IMR-90 (cell line): ENCODE results near the gene ZMIZ1. TPM values are rescaled to one million over a fixed set of nuclear protein-coding genes. Genes with fewer than 3 reads are reported as not detected.
A peak's percentile ranks its signal among the peaks of the same experiment; 100 is the strongest.

ENCODE experiments used
- ATAC-seq: fragments of 200-7000 bp; cut with Tn5 transposase; 2 replicates; pipeline ENCODE4 v1.9.1; 2020; ENCODE audit warnings: low read depth, mild to moderate bottlenecking, moderate library complexity
- BruUV-seq: library from RNA; stranded (reverse); fragments of 400-500 nt; replicated peaks from 2 replicates; lab custom pipeline; 2021; lab: Mats Ljungman, UMichigan
- CTCF ChIA-PET: fragments of 300-600 bp; formaldehyde crosslinking; extraction: SDS; loops from one replicate; lab custom pipeline; 2021; ENCODE audit warnings: antibody characterized with exemption; lab: Yijun Ruan, JAX
- POLR2A ChIA-PET: fragments of 300-600 bp; sonication (Branson Sonifier 250); formaldehyde crosslinking; loops from one replicate; lab custom pipeline; 2022; ENCODE audit warnings: antibody characterized with exemption; ENCODE audit not compliant: unreplicated experiment; lab: Charles Lee
- DNase-seq: peaks from one replicate; pipeline ENCODE4 v3.0.0; 2013
- H2AFZ ChIP-seq: replicated peaks from 2 replicates; pipeline ENCODE3; 2013; ENCODE audit warnings: low read length, mild to moderate bottlenecking; ENCODE audit not compliant: poor library complexity
- H2AK5ac ChIP-seq: 2 replicates; pipeline ENCODE4 v1.6.1; 2013; ENCODE audit warnings: low read depth, low read length, inconsistent platforms
- H2AK9ac ChIP-seq: replicated peaks from 2 replicates; pipeline ENCODE3; 2013; ENCODE audit warnings: mild to moderate bottlenecking, low read depth, low read length, moderate library complexity; ENCODE audit not compliant: poor library complexity
- H2BK120ac ChIP-seq: 2 replicates; pipeline ENCODE4 v1.6.1; 2013; ENCODE audit warnings: low read depth, low read length, inconsistent platforms
- H2BK15ac ChIP-seq: 3 replicates; pipeline ENCODE4 v1.6.1; 2013; ENCODE audit warnings: low read depth, low read length, inconsistent platforms
- H2BK20ac ChIP-seq: 2 replicates; pipeline ENCODE4 v1.6.1; 2013; ENCODE audit warnings: low read depth, mild to moderate bottlenecking, inconsistent platforms, low read length, moderate library complexity
- H2BK5ac ChIP-seq: 2 replicates; pipeline ENCODE4 v1.6.1; 2013; ENCODE audit warnings: mild to moderate bottlenecking, low read depth, low read length, inconsistent platforms; ENCODE audit not compliant: poor library complexity, severe bottlenecking
- H3K14ac ChIP-seq: replicated peaks from 2 replicates; pipeline ENCODE4 v1.6.1; 2013; ENCODE audit warnings: low read depth, low read length, inconsistent platforms
- H3K18ac ChIP-seq: 2 replicates; pipeline ENCODE4 v1.6.1; 2013; ENCODE audit warnings: low read depth, low read length, control low read depth
- H3K23ac ChIP-seq: 2 replicates; pipeline ENCODE4 v1.6.1; 2013; ENCODE audit warnings: low read depth, low read length, inconsistent platforms
- H3K27ac ChIP-seq: 2 replicates; pipeline ENCODE4 v1.5.1; 2013; ENCODE audit warnings: mild to moderate bottlenecking, control low read depth, low read length; ENCODE audit not compliant: insufficient read depth
- H3K27me3 ChIP-seq: 2 replicates; pipeline ENCODE4 v1.6.1; 2013; ENCODE audit warnings: low read length; ENCODE audit not compliant: control insufficient read depth, insufficient read depth
- H3K36me3 ChIP-seq: 2 replicates; pipeline ENCODE4 v1.6.1; 2013; ENCODE audit warnings: low read length, mixed read lengths; ENCODE audit not compliant: control insufficient read depth, insufficient read depth
- H3K4ac ChIP-seq: 2 replicates; pipeline ENCODE4 v1.6.1; 2013; ENCODE audit warnings: low read depth, low read length, inconsistent platforms
- H3K4me1 ChIP-seq: 2 replicates; pipeline ENCODE4 v1.6.1; 2013; ENCODE audit warnings: low read length, mixed read lengths; ENCODE audit not compliant: control insufficient read depth, insufficient read depth
- H3K4me2 ChIP-seq: 2 replicates; pipeline ENCODE4 v1.6.1; 2013; ENCODE audit warnings: low read depth, mild to moderate bottlenecking, control low read depth, low read length, moderate library complexity
- H3K4me3 ChIP-seq: 2 replicates; pipeline ENCODE4 v1.5.1; 2013; ENCODE audit warnings: low read depth, mild to moderate bottlenecking, control low read depth, low read length, moderate library complexity; ENCODE audit not compliant: insufficient read depth
- H3K56ac ChIP-seq: 2 replicates; pipeline ENCODE4 v1.6.1; 2013; ENCODE audit warnings: low read length, inconsistent platforms; ENCODE audit not compliant: insufficient read depth; ENCODE audit errors: extremely low read depth
- H3K79me1 ChIP-seq, 2 experiments: 2 replicates each; pipeline ENCODE4 v1.6.1; 2013; ENCODE audit warnings: low read length in 2 of 2, inconsistent platforms in 1 of 2, low read depth in 1 of 2
- H3K9ac ChIP-seq: 2 replicates; pipeline ENCODE4 v1.6.1; 2013; ENCODE audit warnings: low read depth, low read length, control low read depth
- H3K9me1 ChIP-seq: 2 replicates; pipeline ENCODE4 v1.6.1; 2013; ENCODE audit warnings: low read length, inconsistent platforms; ENCODE audit not compliant: insufficient read depth
- H3K9me3 ChIP-seq: 2 replicates; pipeline ENCODE4 v1.6.1; 2013; ENCODE audit warnings: low read length; ENCODE audit not compliant: control insufficient read depth, insufficient read depth
- H4K20me1 ChIP-seq: 2 replicates; pipeline ENCODE4 v1.6.1; 2013; ENCODE audit warnings: low read length, inconsistent platforms; ENCODE audit not compliant: insufficient read depth
- H4K5ac ChIP-seq: 2 replicates; pipeline ENCODE4 v1.6.1; 2013; ENCODE audit warnings: mild to moderate bottlenecking, low read depth, low read length, control low read depth
- H4K8ac ChIP-seq, 2 experiments: 2 replicates each; pipeline ENCODE4 v1.6.1; 2013; ENCODE audit warnings: low read depth in 2 of 2, low read length in 2 of 2, control low read depth in 1 of 2, inconsistent platforms in 1 of 2
- H4K91ac ChIP-seq: 2 replicates; pipeline ENCODE4 v1.6.1; 2013; ENCODE audit warnings: low read depth, low read length, inconsistent platforms; ENCODE audit not compliant: insufficient read depth
- BHLHE40 ChIP-seq: fragments of 150-350 bp; IDR thresholded peaks from 2 replicates; pipeline ENCODE4 v1.6.1; 2016; ENCODE audit warnings: mild to moderate bottlenecking, low read depth, low read length
- CEBPB ChIP-seq: IDR thresholded peaks from 2 replicates; pipeline ENCODE4 v1.6.1; 2012; ENCODE audit warnings: low read depth, low read length, improper control_type of control experiment
- CHD1 ChIP-seq: IDR thresholded peaks from 2 replicates; pipeline ENCODE4 v1.6.1; 2012; ENCODE audit warnings: low read depth, low read length, improper control_type of control experiment
- CTCF ChIP-seq: conservative IDR thresholded peaks from 2 replicates; pipeline ENCODE4 v1.5.1; 2012; ENCODE audit warnings: mild to moderate bottlenecking, low read depth, low read length, improper control_type of control experiment
- ELK1 ChIP-seq: fragments of 150-350 bp; IDR thresholded peaks from 2 replicates; pipeline ENCODE4 v1.6.1; 2016; ENCODE audit warnings: low read depth, mild to moderate bottlenecking, low read length, moderate library complexity, borderline replicate concordance
- FOS ChIP-seq: fragments of 150-350 bp; IDR thresholded peaks from 2 replicates; pipeline ENCODE4 v1.6.1; 2016; ENCODE audit warnings: low read depth, low read length
- MAZ ChIP-seq: IDR thresholded peaks from 2 replicates; pipeline ENCODE4 v1.6.1; 2012; ENCODE audit warnings: low read depth, mild to moderate bottlenecking, low read length, improper control_type of control experiment, moderate library complexity, borderline replicate concordance
- NFE2L2 ChIP-seq: fragments of 150-350 bp; IDR thresholded peaks from 2 replicates; pipeline ENCODE4 v1.6.1; 2016; ENCODE audit warnings: low read depth, mild to moderate bottlenecking, low read length
- POLR2A ChIP-seq: IDR thresholded peaks from 2 replicates; pipeline ENCODE4 v1.6.1; 2012; ENCODE audit warnings: mild to moderate bottlenecking, low read depth, low read length
- RAD21 ChIP-seq: IDR thresholded peaks from 2 replicates; pipeline ENCODE4 v1.6.1; 2012; ENCODE audit warnings: low read length, improper control_type of control experiment
- RCOR1 ChIP-seq: IDR thresholded peaks from 2 replicates; pipeline ENCODE4 v1.6.1; 2012; ENCODE audit warnings: mild to moderate bottlenecking, low read length, improper control_type of control experiment; ENCODE audit not compliant: insufficient replicate concordance
- RFX5 ChIP-seq: IDR thresholded peaks from 2 replicates; pipeline ENCODE4 v1.8.0; 2012; ENCODE audit warnings: low read depth, mild to moderate bottlenecking, low read length, moderate library complexity
- SMC3 ChIP-seq: fragments of 150-350 bp; IDR thresholded peaks from 2 replicates; pipeline ENCODE4 v1.6.1; 2016; ENCODE audit warnings: low read depth, mild to moderate bottlenecking, antibody characterized with exemption, low read length, moderate library complexity
- USF2 ChIP-seq: fragments of 150-350 bp; IDR thresholded peaks from 2 replicates; pipeline ENCODE4 v1.6.1; 2017; ENCODE audit warnings: mild to moderate bottlenecking, antibody characterized with exemption, low read length, low read depth
- WGBS, 2 experiments: methylation state at CpG; one replicate each; pipeline versions ENCODE4 v1.1.5 to v1.1.7; 2013; ENCODE audit warnings: missing lambda C conversion rate in 2 of 2; ENCODE audit not compliant: insufficient read length in 1 of 2; ENCODE audit errors: extremely low coverage in 2 of 2; 5-methylcytosine and 5-hydroxymethylcytosine counted together
- dilution Hi-C: fragments of 300-500 bp; cut with HindIII; formaldehyde crosslinking; loops from one replicate; pipeline ENCODE4 v1.14.3; 2018; ENCODE audit warnings: low sequenced_read_pairs; ENCODE audit not compliant: unreplicated experiment
- in situ Hi-C: fragments of 300-500 bp; cut with MboI; formaldehyde crosslinking; loops from 3 replicates; pipeline ENCODE4 v1.14.3; 2019; ENCODE audit warnings: low sequenced_read_pairs, inconsistent platforms, mixed read lengths
- intact Hi-C: fragments of 100-400 bp; cut with micrococcal nuclease; formaldehyde crosslinking; loops from 2 replicates; pipeline ENCODE4 v1.10.0; 2022
- polyA plus RNA-seq, 3 experiments: library from polyadenylated mRNA; depleted of rRNA; stranded (reverse); fragments of >200 nt; gene quantifications; 2 replicates each; pipeline ENCODE4 v1.2.3, GENCODE V29; 2012; ENCODE audit warnings: low replicate concordance in 1 of 3
- total RNA-seq: library from RNA; depleted of rRNA; stranded (reverse); fragments of >200 nt; gene quantifications from 2 replicates; pipeline ENCODE4 v1.2.3, GENCODE V29; 2012

ZMIZ1 gene
- total and polyA plus RNA-seq, 2 of the 4 experiments (the other 2 are of a cell fraction): 6.6 to 48.7 TPM

- Histone ChIP-seq H3K36me3 (peaks cover 28% of the 10 kb centered on the region), H4K5ac (peak overlapping the region; percentile 78), H3K79me1 (peaks cover 66 to 95% of the 10 kb centered on the region in 2 experiments), H3K9me3 (no peaks in the 10 kb centered on the region), H4K8ac (peak overlapping the region; percentile 88 to 97), H2AK5ac (peak overlapping the region; percentile 97), H3K4me3 (no peak overlapping the region), H3K9me1 (peaks cover 52% of the 10 kb centered on the region), H2BK15ac (peak overlapping the region; percentile 82), H2BK20ac (peak overlapping the region; percentile 95), H2BK5ac (peak overlapping the region; percentile 99), H3K4me1 (peaks cover 75% of the 10 kb centered on the region), H3K14ac (peak overlapping the region; percentile 99), H3K4ac (peak overlapping the region; percentile 100), H4K91ac (peak overlapping the region; percentile 98), H3K27me3 (no peaks in the 10 kb centered on the region), H2AFZ (peak overlapping the region; percentile 81), H3K56ac (peak overlapping the region; percentile 95), H3K18ac (peak overlapping the region; percentile 80), H3K27ac (peak overlapping the region; percentile 93), H3K23ac (peak overlapping the region; percentile 97), H3K9ac (peak overlapping the region; percentile 48), H2BK120ac (peak overlapping the region; percentile 99), H2AK9ac (peak overlapping the region; percentile 98), H3K4me2 (peak overlapping the region; percentile 30), H4K20me1 (peaks cover 40% of the 10 kb centered on the region)
- BruUV-seq: no TSS peak
- no peak for TF ChIP-seq CHD1
- no peak for TF ChIP-seq RCOR1
- peak; percentile 48; the same call in 1 of the 2 replicates for TF ChIP-seq FOS
- TF ChIP-seq RAD21: peak; percentile 16; the same call in 1 of the 2 replicates
- TF ChIP-seq MAZ: peak; percentile 17; the same call in 1 of the 2 replicates
- no peak; the same call in 1 of the 2 replicates for TF ChIP-seq SMC3
- TF ChIP-seq RFX5: no peak
- TF ChIP-seq CEBPB: no peak
- TF ChIP-seq BHLHE40: no peak
- TF ChIP-seq ELK1: no peak
- TF ChIP-seq NFE2L2: no peak
- no peak for TF ChIP-seq CTCF
- no peak for TF ChIP-seq POLR2A
- no peak for TF ChIP-seq USF2
- ATAC-seq: peak; percentile 30
- POLR2A ChIA-PET: no interaction called here
- dilution Hi-C loops: no loop called here
- peak; percentile 68 for DNase-seq
- intact Hi-C loops: loop anchor here (2.0 kb wide), 1 partner anchor 19 kb away; no protein-coding TSS in a partner anchor
- 0% methylated on average over 1 of the region's 15 CpGs; no CpG with 5 or more reads in 1 of the 2 experiments for WGBS, 2 experiments
- CTCF ChIA-PET: no interaction called here
- in situ Hi-C loops: no loop called here
Observed at GRCh38 chr10:79159785-79160184, 91.0 kb downstream of the ZMIZ1 start.
